ENCODE data around the gene PALMD.

DNA sequence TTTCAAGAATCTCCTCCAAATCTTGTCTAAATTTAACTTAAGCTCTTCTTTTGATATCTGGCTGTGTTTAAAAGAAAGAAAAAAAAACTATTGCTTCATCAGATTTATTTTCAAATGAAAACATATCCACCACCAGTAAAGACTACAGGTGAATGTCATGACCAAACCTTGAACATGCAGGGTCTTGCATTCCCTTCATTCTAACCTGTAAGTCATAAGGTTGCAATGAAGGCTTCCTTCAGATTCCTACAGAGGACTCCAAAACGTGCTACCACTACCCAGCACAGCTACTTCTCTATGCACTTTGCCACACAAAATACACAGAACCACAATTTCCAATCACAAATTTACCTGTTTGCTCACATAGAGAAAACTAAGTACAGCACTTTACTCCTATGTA lies 94.2 kb downstream of the PALMD start:
- TF ChIP-seq POLR2A (IDR thresholded peaks at IDR 0.05), result no peak
- TF ChIP-seq, protein P1, sequence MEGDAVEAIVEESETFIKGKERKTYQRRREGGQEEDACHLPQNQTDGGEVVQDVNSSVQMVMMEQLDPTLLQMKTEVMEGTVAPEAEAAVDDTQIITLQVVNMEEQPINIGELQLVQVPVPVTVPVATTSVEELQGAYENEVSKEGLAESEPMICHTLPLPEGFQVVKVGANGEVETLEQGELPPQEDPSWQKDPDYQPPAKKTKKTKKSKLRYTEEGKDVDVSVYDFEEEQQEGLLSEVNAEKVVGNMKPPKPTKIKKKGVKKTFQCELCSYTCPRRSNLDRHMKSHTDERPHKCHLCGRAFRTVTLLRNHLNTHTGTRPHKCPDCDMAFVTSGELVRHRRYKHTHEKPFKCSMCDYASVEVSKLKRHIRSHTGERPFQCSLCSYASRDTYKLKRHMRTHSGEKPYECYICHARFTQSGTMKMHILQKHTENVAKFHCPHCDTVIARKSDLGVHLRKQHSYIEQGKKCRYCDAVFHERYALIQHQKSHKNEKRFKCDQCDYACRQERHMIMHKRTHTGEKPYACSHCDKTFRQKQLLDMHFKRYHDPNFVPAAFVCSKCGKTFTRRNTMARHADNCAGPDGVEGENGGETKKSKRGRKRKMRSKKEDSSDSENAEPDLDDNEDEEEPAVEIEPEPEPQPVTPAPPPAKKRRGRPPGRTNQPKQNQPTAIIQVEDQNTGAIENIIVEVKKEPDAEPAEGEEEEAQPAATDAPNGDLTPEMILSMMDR (IDR thresholded peaks at IDR 0.05 in 4 of 5, conservative IDR thresholded peaks at IDR 0.05 in 1 of 5), result no peak
